T-helper 1 cell treated with Interleukin-12 subunit alpha and Interleukin-12 subunit beta and Interleukin-4 antibody, amounts not matched to agents 30 ng/mL and 1 ng/mL, for 36 hours (primary cell): ENCODE measurements around the gene MIDN. TPM values are rescaled to one million over a fixed set of nuclear protein-coding genes. Genes with fewer than 3 reads are reported as not detected.

Experiments used
- intact Hi-C: fragments of 100-400 bp; cut with micrococcal nuclease; formaldehyde crosslinking; loops from one replicate; pipeline ENCODE4 v1.15.1; 2024
- total RNA-seq: library from RNA; stranded (reverse); gene quantifications from 2 replicates; pipeline ENCODE4 v1.2.3, GENCODE V29; 2022

The MIDN gene
- total RNA-seq, 1 donor from 2014 or later = 107 TPM

GRCh38 chr19:1231729-1232637 is 16.4 kb upstream of the MIDN start:
- intact Hi-C loops = no loop called here

- intact Hi-C loops = no loop called here
Measured at GRCh38 chr19:1232652-1233072, 15.7 kb upstream of the MIDN start.

GRCh38 chr19:1233115-1233667 is 15.2 kb upstream of the MIDN start:
- intact Hi-C loops = no loop called here

GRCh38 chr19:1234051-1234954 is 14.1 kb upstream of the MIDN start:
- intact Hi-C loops = no loop called here

- intact Hi-C loops = no loop called here
Measured at GRCh38 chr19:1234955-1235380, 13.4 kb upstream of the MIDN start.

- intact Hi-C loops = no loop called here
Measured at GRCh38 chr19:1235625-1236538, 12.5 kb upstream of the MIDN start.

- intact Hi-C loops = no loop called here
Measured at GRCh38 chr19:1236576-1236975, 11.8 kb upstream of the MIDN start.

- intact Hi-C loops = no loop called here
Measured at GRCh38 chr19:1237027-1237659, 11.2 kb upstream of the MIDN start.

GRCh38 chr19:1237754-1238368 is 10.5 kb upstream of the MIDN start, which contains the start of gene CBARP:
TSS of gene CBARP (minus strand) at chr19:1238005. CDS start at chr19:1236100, 1,905 bp downstream.
- intact Hi-C loops = loop anchor here (1.0 kb wide), 1 partner anchor 313 kb away; no protein-coding TSS in a partner anchor

GRCh38 chr19:1238369-1239303 is 9.7 kb upstream of the MIDN start:
- intact Hi-C loops = loop anchor here (1.0 kb wide), 1 partner anchor 313 kb away; no protein-coding TSS in a partner anchor

GRCh38 chr19:1239420-1239795 is 9.0 kb upstream of the MIDN start:
- intact Hi-C loops = no loop called here

GRCh38 chr19:1239796-1240737 is 8.3 kb upstream of the MIDN start:
- intact Hi-C loops = loop anchor here (1.0 to 10.0 kb wide), 5 partner anchors 48 to 415 kb away; partner anchors contain the start of gene TCF3

- intact Hi-C loops = loop anchor here (1.0 to 10.0 kb wide), 7 partner anchors 8 to 414 kb away; partner anchors contain the start of genes GPX4 and TCF3
Measured at GRCh38 chr19:1240925-1241324, 7.5 kb upstream of the MIDN start.

GRCh38 chr19:1241417-1242095 is 6.8 kb upstream of the MIDN start, which contains the start of gene ATP5F1D:
TSS of gene ATP5F1D (plus strand) at chr19:1241751. CDS start at chr19:1241851, 100 bp downstream.
- intact Hi-C loops = loop anchor here (1.0 to 10.0 kb wide), 5 partner anchors 8 to 413 kb away; partner anchors contain the start of genes GPX4 and TCF3

- intact Hi-C loops = loop anchor here (1.0 to 10.0 kb wide), 4 partner anchors 22 to 411 kb away; partner anchors contain the start of genes PCSK4 and TCF3
Measured at GRCh38 chr19:1243768-1244692, 4.4 kb upstream of the MIDN start.
